ENCODE measurements around the gene GSTA3. TPM values are rescaled to one million over a fixed set of nuclear protein-coding genes. Genes with fewer than 3 reads are reported as not detected.
A peak's percentile ranks its signal among the peaks of the same experiment; 100 is the strongest.

Gene GSTA3
- not detected in 2 replicates for total RNA-seq
- not detected in 2 replicates for polyA plus RNA-seq
- polyA plus RNA-seq (2011; cell fraction: cytosol; rRNA removed), result not detected in 2 replicates
- not detected in 2 replicates for polyA plus RNA-seq (2011; cell fraction: nucleus; rRNA removed)
- not detected in 2 replicates for polyA plus RNA-seq (2012)
- not detected in 2 replicates for polyA minus RNA-seq
- polyA minus RNA-seq (2011; cell fraction: cytosol; rRNA and poly(A)+ RNA removed), result not detected
- polyA minus RNA-seq (2011; cell fraction: nucleus; rRNA and poly(A)+ RNA removed), result not detected in 2 replicates
- Bru-seq, nascent RNA, result percentile 7 among the genes with signal in this experiment
- not detected for BruChase-seq, experiment 1, labeled RNA remaining after a 6-hour chase
- BruChase-seq, experiment 2, labeled RNA remaining after a 2-hour chase, result not detected
- long read RNA-seq, result 0 reads

DNA sequence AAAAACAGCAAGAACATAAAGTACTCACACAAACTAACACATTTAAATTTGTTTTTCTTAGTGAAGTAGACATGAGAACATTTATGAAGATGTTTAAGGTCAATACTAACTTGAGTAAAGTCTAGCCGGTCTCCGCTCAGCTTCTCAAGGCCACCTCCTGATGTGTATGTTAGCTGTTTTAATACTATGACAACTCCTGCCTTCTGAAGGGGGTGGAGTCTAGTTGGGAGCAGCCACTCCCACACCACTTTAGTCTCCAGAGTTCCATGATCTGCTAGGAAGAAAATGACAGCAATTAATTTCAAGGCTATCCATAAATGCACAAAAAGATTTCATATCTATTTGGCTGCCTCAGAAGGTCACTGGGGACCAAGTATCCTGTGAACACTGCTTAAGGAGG lies at the start of gene GSTA3:
Gene GSTA3 (minus strand): TSS at position 168 of the 400 bp plus-strand sequence. CDS start 3,864 bp downstream, outside the sequence.
- no peak within 1 kb of the TSS for H3K27ac ChIP-seq (ENCODE audit: insufficient read depth, low read depth, low read length)
- dilution Hi-C loops (cut with MboI; ENCODE audit: extremely low pct_ligation_motif_present, low sequenced_read_pairs), result no loop called here
- H3K4me2 ChIP-seq (ENCODE audit: insufficient read depth, low read length), result no peak within 1 kb of the TSS
- no peak for DNase-seq (ENCODE audit: low read depth, low spot score)
- H3K9ac ChIP-seq (replicated peaks; ENCODE audit: extremely low read depth, insufficient read depth, low read length), result no peak within 1 kb of the TSS
- TF ChIP-seq FOS (IDR thresholded peaks at IDR 0.05; ENCODE audit: borderline replicate concordance, insufficient read depth, low read length) (no peak), JUN (IDR thresholded peaks at IDR 0.05; ENCODE audit: borderline replicate concordance, insufficient read depth, insufficient read length, low read depth) (no peak), EZH2 (IDR thresholded peaks at IDR 0.05; ENCODE audit: borderline replicate concordance, low read depth, low read length, severe bottlenecking) (no peak), CTCF (IDR thresholded peaks at IDR 0.05; ENCODE audit: extremely low read depth in 1 of 2, insufficient read depth in 1 of 2, low read depth in 1 of 2, low read length in 2 of 2) (no peak), MYC (IDR thresholded peaks at IDR 0.05; ENCODE audit: low read depth, low read length) (no peak)
- TF ChIP-seq, protein P1, sequence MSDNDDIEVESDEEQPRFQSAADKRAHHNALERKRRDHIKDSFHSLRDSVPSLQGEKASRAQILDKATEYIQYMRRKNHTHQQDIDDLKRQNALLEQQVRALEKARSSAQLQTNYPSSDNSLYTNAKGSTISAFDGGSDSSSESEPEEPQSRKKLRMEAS (IDR thresholded peaks at IDR 0.05; ENCODE audit: insufficient read depth, insufficient read length), result no peak
- no peaks in the 10 kb centered on the region for H3K9me1 ChIP-seq (replicated peaks; ENCODE audit: control insufficient read depth, extremely low read depth, insufficient read depth, low read length)
- H3K4me1 ChIP-seq (ENCODE audit: control insufficient read depth, extremely low read depth, insufficient read depth, low read length), result no peaks in the 10 kb centered on the region
- ChIA-PET POLR2A (no interaction called here), CTCF (no interaction called here)
- FAIRE-seq, result no peak
- H3K4me3 ChIP-seq (replicated peaks in 1 of 3; ENCODE audit: insufficient read depth in 1 of 3, low read depth in 1 of 3, low read length in 3 of 3), result no peak within 1 kb of the TSS
- BruUV-seq (replicated peaks), result no TSS peak
- intact Hi-C loops (cut with micrococcal nuclease), result no loop called here
- H3K79me2 ChIP-seq (ENCODE audit: control insufficient read depth, insufficient read depth, low read length), result no peaks in the 10 kb centered on the region
- no peaks in the 10 kb centered on the region for H3K9me3 ChIP-seq (replicated peaks; ENCODE audit: control insufficient read depth, insufficient read depth, low read length)
- no peaks in the 10 kb centered on the region for H4K20me1 ChIP-seq (replicated peaks; ENCODE audit: control insufficient read depth, extremely low read depth, insufficient read depth, low read length)
- H3K36me3 ChIP-seq (ENCODE audit: control insufficient read depth in 2 of 2, extremely low read depth in 1 of 2, insufficient read depth in 2 of 2, low read length in 2 of 2), result no peaks in the 10 kb centered on the region
- no peak within 1 kb of the TSS for H2AFZ ChIP-seq (ENCODE audit: low read depth, low read length)
- no peaks in the 10 kb centered on the region for H3K27me3 ChIP-seq (ENCODE audit: control insufficient read depth in 2 of 2, insufficient read depth in 2 of 2, low read length in 2 of 2)
